Measurements from ENCODE around the gene TMIGD2.
A peak's percentile ranks its signal among the peaks of the same experiment; 100 is the strongest.
"Not testable (repeated sequence)": the region's sequence is repeated elsewhere in the genome, so short reads cannot be mapped to it uniquely, and the experiment has no call there.

Gene TMIGD2

DNA sequence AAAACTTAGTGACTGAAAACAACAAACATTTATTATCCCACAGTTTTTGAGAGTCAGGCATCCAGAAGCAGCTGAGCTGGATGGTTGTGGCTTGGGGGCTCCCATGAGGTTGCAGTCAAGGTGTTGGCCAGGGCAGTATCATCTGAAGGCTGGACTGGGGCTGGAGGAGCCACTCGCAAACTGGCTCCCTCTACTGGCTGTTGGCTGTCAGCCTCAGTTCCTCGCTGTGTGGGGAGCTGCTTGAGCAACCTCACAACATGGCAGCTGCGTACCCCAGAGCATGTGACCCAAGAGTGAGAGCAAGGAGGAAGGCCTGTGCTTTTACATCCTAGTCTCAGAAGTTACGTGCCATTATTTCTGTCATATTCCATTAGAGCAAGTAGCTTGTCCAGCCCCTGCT, 45.6 kb downstream of the TMIGD2 start:
- POLR2A ChIA-PET = interaction anchor here (0.8 kb wide), 1 partner anchor 10 kb away, joined by 3 read pairs; the partner anchor contains the start of gene YJU2
- CTCF ChIA-PET = interaction anchor here (0.6 to 1.0 kb wide), 2 partner anchors 11 to 29 kb away, joined by 3 read pairs; no protein-coding TSS in a partner anchor

DNA sequence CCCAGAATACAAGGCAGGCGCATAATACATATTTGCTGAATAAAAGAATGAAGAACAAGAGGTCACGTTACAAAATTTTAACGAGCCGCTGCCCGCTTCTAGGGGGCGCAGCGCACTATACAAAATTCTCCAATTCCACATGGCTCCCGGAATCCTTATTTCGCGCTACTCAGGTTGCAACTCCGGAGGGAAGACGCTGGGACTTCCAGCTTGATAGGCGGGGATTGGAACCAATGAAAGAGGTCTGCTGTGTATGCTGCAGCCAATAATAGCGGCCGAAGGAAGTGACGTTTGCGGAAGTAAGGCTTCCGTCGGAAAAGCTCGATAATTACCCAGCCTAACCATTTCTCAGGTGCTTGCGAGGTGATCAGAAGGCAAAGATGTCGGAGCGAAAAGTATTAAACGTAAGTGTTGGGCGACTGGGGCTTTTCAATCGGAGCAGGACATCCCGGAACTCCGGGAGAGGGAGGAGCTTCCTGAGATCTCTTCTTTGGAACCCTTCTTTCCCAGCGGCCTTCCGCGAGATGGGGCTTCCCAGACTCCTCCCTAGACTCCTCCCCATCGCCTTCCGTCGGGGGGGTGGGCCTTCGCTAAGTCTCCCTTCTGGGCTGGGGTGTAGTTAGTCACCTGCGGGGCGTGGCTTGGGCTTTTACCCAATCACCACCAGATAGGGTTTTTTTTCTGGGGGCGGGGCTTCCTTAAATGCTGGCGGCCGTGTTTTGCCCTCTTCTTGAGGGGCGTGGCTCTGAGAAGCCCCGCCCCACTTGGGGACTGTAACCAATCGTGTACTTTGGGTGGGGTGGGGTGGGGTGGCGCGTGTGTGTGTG, 55.2 kb downstream of the TMIGD2 start, which contains the start of gene YJU2:
Gene YJU2, plus strand, starts transcription at position 314 of the 827 bp plus-strand sequence. Its CDS starts 67 bp downstream, at position 381.
- DNase-seq (ENCODE audit: extremely low spot score) = peak; percentile 100
- ChIA-PET POLR2A (interaction anchor here (0.7 to 1.3 kb wide), 11 partner anchors 9 to 485 kb away, joined by 3 to 20 read pairs (median 3); partner anchors contain the start of genes CHAF1A, FSD1, MPND and MRPL54), CTCF (interaction anchor here (0.7 to 1.2 kb wide), 3 partner anchors 13 to 155 kb away, joined by 3 to 4 read pairs (median 3); no protein-coding TSS in a partner anchor)
- TF ChIP-seq L3MBTL2 (conservative IDR thresholded peaks at IDR 0.05) = peak; percentile 61
- TF ChIP-seq ZNF384 (IDR thresholded peaks at IDR 0.05) = peak; percentile 72
- peak; percentile 87 for TF ChIP-seq FOXM1 (IDR thresholded peaks at IDR 0.05; ENCODE audit: borderline replicate concordance)
- TF ChIP-seq TARDBP (IDR thresholded peaks at IDR 0.05) = 0 out of 2 replicates have a peak, but pooled peaks have one; percentile 13
- no peak for TF ChIP-seq SUZ12 (IDR thresholded peaks at IDR 0.05)
- TF ChIP-seq ELF4 (IDR thresholded peaks at IDR 0.05) = peak; percentile 99
- peak; percentile 93 for TF ChIP-seq CTBP1 (IDR thresholded peaks at IDR 0.05; ENCODE audit: borderline replicate concordance)
- TF ChIP-seq HDGF (IDR thresholded peaks at IDR 0.05; ENCODE audit: borderline replicate concordance) = 0 out of 2 replicates have a peak, but pooled peaks have one; percentile 23
- peak; percentile 59 for TF ChIP-seq SP1 (IDR thresholded peaks at IDR 0.05)
- TF ChIP-seq NFRKB (IDR thresholded peaks at IDR 0.05) = peak; percentile 87
- no peak for TF ChIP-seq BHLHE40 (IDR thresholded peaks at IDR 0.05; ENCODE audit: borderline replicate concordance)
- no peak for TF ChIP-seq FOXK2 (IDR thresholded peaks at IDR 0.05)
- peak; percentile 84 for TF ChIP-seq LEF1 (IDR thresholded peaks at IDR 0.05; ENCODE audit: borderline replicate concordance)
- TF ChIP-seq, protein P1, sequence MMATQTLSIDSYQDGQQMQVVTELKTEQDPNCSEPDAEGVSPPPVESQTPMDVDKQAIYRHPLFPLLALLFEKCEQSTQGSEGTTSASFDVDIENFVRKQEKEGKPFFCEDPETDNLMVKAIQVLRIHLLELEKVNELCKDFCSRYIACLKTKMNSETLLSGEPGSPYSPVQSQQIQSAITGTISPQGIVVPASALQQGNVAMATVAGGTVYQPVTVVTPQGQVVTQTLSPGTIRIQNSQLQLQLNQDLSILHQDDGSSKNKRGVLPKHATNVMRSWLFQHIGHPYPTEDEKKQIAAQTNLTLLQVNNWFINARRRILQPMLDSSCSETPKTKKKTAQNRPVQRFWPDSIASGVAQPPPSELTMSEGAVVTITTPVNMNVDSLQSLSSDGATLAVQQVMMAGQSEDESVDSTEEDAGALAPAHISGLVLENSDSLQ (IDR thresholded peaks at IDR 0.05) = peak; percentile 100
- no peak for TF ChIP-seq ARNT (IDR thresholded peaks at IDR 0.05)

More for the DNA sequence above, 45.6 kb downstream of the TMIGD2 start:
- no peak for TF ChIP-seq SP1 (IDR thresholded peaks at IDR 0.05)
- no peak for TF ChIP-seq FOXM1 (IDR thresholded peaks at IDR 0.05; ENCODE audit: borderline replicate concordance)
- no peak for TF ChIP-seq CTBP1 (IDR thresholded peaks at IDR 0.05; ENCODE audit: borderline replicate concordance)
- no peak for TF ChIP-seq ELF4 (IDR thresholded peaks at IDR 0.05)
- no peak for TF ChIP-seq ARNT (IDR thresholded peaks at IDR 0.05)
- TF ChIP-seq FOXA1 (IDR thresholded peaks at IDR 0.05) = no peak
- no peak for TF ChIP-seq FOXK2 (IDR thresholded peaks at IDR 0.05)
- no peak for TF ChIP-seq LEF1 (IDR thresholded peaks at IDR 0.05; ENCODE audit: borderline replicate concordance)
- TF ChIP-seq HDGF (IDR thresholded peaks at IDR 0.05; ENCODE audit: borderline replicate concordance) = no peak
- no peak for DNase-seq (ENCODE audit: extremely low spot score)

DNA sequence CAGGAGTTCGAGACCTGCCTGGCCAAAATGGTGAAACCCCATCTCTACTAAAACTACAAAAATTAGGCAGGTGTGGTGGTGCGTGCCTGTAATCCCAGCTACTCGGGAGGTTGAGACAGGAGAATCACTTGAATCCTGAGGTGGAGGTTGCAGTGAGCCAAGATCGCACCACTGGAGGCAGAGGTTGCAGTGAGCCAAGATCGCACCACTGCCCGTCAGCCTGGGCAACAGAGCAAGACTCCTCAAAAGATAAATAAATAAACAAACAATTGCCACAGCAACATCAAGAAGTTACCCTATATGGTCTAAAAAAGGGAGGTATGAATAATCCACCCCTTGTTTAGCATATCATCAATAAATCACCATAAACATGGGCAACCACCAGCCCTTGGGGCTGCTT, 56.3 kb downstream of the TMIGD2 start:
- DNase-seq (ENCODE audit: extremely low spot score); POLR2A ChIA-PET; CTCF ChIA-PET: not testable (repeated sequence)
